GM20000 (cell line): Measurements from ENCODE around the gene TOB1.

Experiments
- DNase-seq: peaks from one replicate; pipeline ENCODE4 v3.0.0; 2012; ENCODE audit warnings: low spot score
- TF ChIP-seq, protein P1 (sequence below): IDR thresholded peaks from 2 replicates; pipeline ENCODE4 v1.5.1; 2012; ENCODE audit warnings: mild to moderate bottlenecking, control low read depth; ENCODE audit errors: extremely low read depth, missing control alignments

TOB1 gene

GRCh38 chr17:50822550-50822949 lies 43.6 kb downstream of the TOB1 start:
- TF ChIP-seq, protein P1, sequence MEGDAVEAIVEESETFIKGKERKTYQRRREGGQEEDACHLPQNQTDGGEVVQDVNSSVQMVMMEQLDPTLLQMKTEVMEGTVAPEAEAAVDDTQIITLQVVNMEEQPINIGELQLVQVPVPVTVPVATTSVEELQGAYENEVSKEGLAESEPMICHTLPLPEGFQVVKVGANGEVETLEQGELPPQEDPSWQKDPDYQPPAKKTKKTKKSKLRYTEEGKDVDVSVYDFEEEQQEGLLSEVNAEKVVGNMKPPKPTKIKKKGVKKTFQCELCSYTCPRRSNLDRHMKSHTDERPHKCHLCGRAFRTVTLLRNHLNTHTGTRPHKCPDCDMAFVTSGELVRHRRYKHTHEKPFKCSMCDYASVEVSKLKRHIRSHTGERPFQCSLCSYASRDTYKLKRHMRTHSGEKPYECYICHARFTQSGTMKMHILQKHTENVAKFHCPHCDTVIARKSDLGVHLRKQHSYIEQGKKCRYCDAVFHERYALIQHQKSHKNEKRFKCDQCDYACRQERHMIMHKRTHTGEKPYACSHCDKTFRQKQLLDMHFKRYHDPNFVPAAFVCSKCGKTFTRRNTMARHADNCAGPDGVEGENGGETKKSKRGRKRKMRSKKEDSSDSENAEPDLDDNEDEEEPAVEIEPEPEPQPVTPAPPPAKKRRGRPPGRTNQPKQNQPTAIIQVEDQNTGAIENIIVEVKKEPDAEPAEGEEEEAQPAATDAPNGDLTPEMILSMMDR, result no peak
- DNase-seq, result no peak

- no peak for DNase-seq
- TF ChIP-seq, protein P1, result no peak
These were observed 45.5 kb downstream of the TOB1 start for GRCh38 chr17:50820651-50821050.

GRCh38 chr17:50818921-50819657 lies 47.1 kb downstream of the TOB1 start:
- no peak for DNase-seq
- TF ChIP-seq, protein P1, result no peak

- DNase-seq, result no peak
- TF ChIP-seq, protein P1, result no peak
These were observed 47.9 kb downstream of the TOB1 start for GRCh38 chr17:50818261-50818660.

DNA sequence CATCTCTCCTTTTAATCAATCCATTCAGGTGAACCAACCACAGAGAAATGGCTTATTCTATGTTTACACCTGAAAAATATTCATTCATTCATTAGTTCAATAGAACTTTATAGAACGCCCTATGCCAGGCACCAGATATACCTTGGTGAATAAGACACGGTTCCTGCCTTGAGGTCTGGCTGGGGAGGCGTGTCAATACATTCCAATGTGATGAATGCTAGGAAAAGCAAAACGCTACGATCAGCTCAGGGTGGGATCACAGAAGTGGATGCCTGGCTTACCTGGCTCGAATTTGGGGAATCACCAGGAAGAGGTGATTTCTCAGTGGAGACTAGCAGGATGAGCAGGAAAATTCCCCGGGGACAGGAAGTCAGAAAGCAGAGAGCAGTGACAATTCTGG lies 48.3 kb downstream of the TOB1 start:
- no peak for DNase-seq
- TF ChIP-seq, protein P1, result no peak

- peak; percentile 67 for DNase-seq
These were observed 49.1 kb downstream of the TOB1 start for GRCh38 chr17:50816771-50817751.

More at GRCh38 chr17:50816771-50817751, 49.1 kb downstream of the TOB1 start:
- TF ChIP-seq, protein P1, result peak; percentile 73
